ENCODE data around the gene CUL1. TPM values are rescaled to one million over a fixed set of nuclear protein-coding genes. Genes with fewer than 3 reads are reported as not detected.

The CUL1 gene
- total and polyA plus RNA-seq, 2 donors (not counting 3 experiments of a cell fraction or from before 2014, with no cell fraction given) = 25.7 to 50.2 TPM

GRCh38 chr7:148711191-148712102 is 12.7 kb downstream of the CUL1 start:
- peaks cover 19% of the 10 kb centered on the region for H4K20me1 ChIP-seq (replicated peaks; ENCODE audit: control insufficient read depth, extremely low read depth, insufficient read depth, low read length)
- H3K27me3 ChIP-seq (ENCODE audit: control insufficient read depth in 2 of 2, insufficient read depth in 2 of 2, low read length in 2 of 2) = no peaks in the 10 kb centered on the region
- no TSS peak for BruUV-seq (replicated peaks)
- no peak overlapping the region for H3K4me3 ChIP-seq (replicated peaks in 1 of 3; ENCODE audit: insufficient read depth in 1 of 3, low read depth in 1 of 3, low read length in 3 of 3)
- H3K4me2 ChIP-seq (ENCODE audit: insufficient read depth, low read length) = no peak overlapping the region
- FAIRE-seq = no peak
- no peak overlapping the region for H3K9ac ChIP-seq (replicated peaks; ENCODE audit: extremely low read depth, insufficient read depth, low read length)
- DNase-seq (ENCODE audit: low read depth, low spot score) = no peak
- no peak overlapping the region for H2AFZ ChIP-seq (ENCODE audit: low read depth, low read length)
- TF ChIP-seq GATA2 (IDR thresholded peaks at IDR 0.05; ENCODE audit: insufficient read depth, insufficient read length, low read depth, low read length) (no peak), MAX (IDR thresholded peaks at IDR 0.05; ENCODE audit: insufficient read depth, insufficient read length) (no peak), POLR2AphosphoS5 (IDR thresholded peaks at IDR 0.05; ENCODE audit: insufficient read depth, low read depth, low read length) (no peak), MYC (IDR thresholded peaks at IDR 0.05; ENCODE audit: low read depth, low read length) (no peak), CTCF (IDR thresholded peaks at IDR 0.05; ENCODE audit: extremely low read depth in 1 of 2, insufficient read depth in 1 of 2, low read depth in 1 of 2, low read length in 2 of 2) (no peak), EZH2 (IDR thresholded peaks at IDR 0.05; ENCODE audit: borderline replicate concordance, low read depth, low read length, severe bottlenecking) (no peak), POLR2A (IDR thresholded peaks at IDR 0.05; ENCODE audit: low read depth, low read length) (no peak)
- H3K79me2 ChIP-seq (ENCODE audit: control insufficient read depth, insufficient read depth, low read length) = peaks cover 100% of the 10 kb centered on the region
- H3K36me3 ChIP-seq (ENCODE audit: control insufficient read depth in 2 of 2, extremely low read depth in 1 of 2, insufficient read depth in 2 of 2, low read length in 2 of 2) = no peaks in the 10 kb centered on the region
- ChIA-PET POLR2A (no interaction called here), CTCF (interaction anchor here (0.7 kb wide), 1 partner anchor 8 kb away, joined by 3 read pairs; no protein-coding TSS in a partner anchor)
- H3K9me1 ChIP-seq (replicated peaks; ENCODE audit: control insufficient read depth, extremely low read depth, insufficient read depth, low read length) = no peaks in the 10 kb centered on the region
- no peak overlapping the region for H3K27ac ChIP-seq (ENCODE audit: insufficient read depth, low read depth, low read length)
- intact Hi-C loops (cut with micrococcal nuclease) = no loop called here
- no peaks in the 10 kb centered on the region for H3K4me1 ChIP-seq (ENCODE audit: control insufficient read depth, extremely low read depth, insufficient read depth, low read length)
- dilution Hi-C loops (cut with MboI; ENCODE audit: extremely low pct_ligation_motif_present, low sequenced_read_pairs) = no loop called here
- no peaks in the 10 kb centered on the region for H3K9me3 ChIP-seq (replicated peaks; ENCODE audit: control insufficient read depth, insufficient read depth, low read length)
